IMR-90 (cell line): ENCODE measurements around the gene LYSMD4.

Experiments used
- POLR2A ChIP-seq: IDR thresholded peaks from 2 replicates; pipeline ENCODE4 v1.6.1; 2012; ENCODE audit warnings: mild to moderate bottlenecking, low read depth, low read length
- RCOR1 ChIP-seq: IDR thresholded peaks from 2 replicates; pipeline ENCODE4 v1.6.1; 2012; ENCODE audit warnings: mild to moderate bottlenecking, low read length, improper control_type of control experiment; ENCODE audit not compliant: insufficient replicate concordance
- TF ChIP-seq, protein P1 (sequence below): conservative IDR thresholded peaks from 2 replicates; pipeline ENCODE4 v1.5.1; 2012; ENCODE audit warnings: mild to moderate bottlenecking, low read depth, low read length, improper control_type of control experiment

DNA sequence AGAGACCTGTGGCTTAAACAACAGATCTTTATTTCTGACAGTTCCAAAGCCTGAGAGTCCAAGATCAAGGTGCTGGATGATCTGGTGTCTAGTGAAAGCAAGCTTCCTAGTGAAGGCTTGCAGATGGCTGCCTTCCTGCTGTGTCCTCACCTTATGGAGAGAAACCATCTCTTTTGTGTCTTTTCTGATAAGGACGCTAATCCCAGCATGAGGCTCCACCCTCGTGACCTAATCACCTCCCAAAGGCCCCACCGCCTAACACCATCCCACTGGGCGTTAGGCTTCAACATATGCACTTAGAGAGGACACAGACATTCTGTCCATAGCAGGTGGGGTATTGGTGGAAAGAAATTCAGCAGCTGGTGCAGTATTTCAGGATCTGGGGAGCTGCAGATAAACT, 19.8 kb upstream of the LYSMD4 start:
- TF ChIP-seq, protein P1, sequence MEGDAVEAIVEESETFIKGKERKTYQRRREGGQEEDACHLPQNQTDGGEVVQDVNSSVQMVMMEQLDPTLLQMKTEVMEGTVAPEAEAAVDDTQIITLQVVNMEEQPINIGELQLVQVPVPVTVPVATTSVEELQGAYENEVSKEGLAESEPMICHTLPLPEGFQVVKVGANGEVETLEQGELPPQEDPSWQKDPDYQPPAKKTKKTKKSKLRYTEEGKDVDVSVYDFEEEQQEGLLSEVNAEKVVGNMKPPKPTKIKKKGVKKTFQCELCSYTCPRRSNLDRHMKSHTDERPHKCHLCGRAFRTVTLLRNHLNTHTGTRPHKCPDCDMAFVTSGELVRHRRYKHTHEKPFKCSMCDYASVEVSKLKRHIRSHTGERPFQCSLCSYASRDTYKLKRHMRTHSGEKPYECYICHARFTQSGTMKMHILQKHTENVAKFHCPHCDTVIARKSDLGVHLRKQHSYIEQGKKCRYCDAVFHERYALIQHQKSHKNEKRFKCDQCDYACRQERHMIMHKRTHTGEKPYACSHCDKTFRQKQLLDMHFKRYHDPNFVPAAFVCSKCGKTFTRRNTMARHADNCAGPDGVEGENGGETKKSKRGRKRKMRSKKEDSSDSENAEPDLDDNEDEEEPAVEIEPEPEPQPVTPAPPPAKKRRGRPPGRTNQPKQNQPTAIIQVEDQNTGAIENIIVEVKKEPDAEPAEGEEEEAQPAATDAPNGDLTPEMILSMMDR, result no peak
- TF ChIP-seq RCOR1 (no peak), POLR2A (no peak)
